Liver (tissue), 9 donors: Measurements from ENCODE around the gene ABCG8. TPM values are rescaled to one million over a fixed set of nuclear protein-coding genes. Genes with fewer than 3 reads are reported as not detected.

Experiments
- DNase-seq: peaks from one replicate; pipeline ENCODE4 v3.0.0-alpha.2; 2017; ENCODE audit warnings: low spot score
- H3K27ac ChIP-seq, 2 donors: one replicate each; pipeline ENCODE4 v1.7.0; 2013; ENCODE audit warnings: inconsistent platforms in 2 of 2, low read length in 2 of 2, control low read depth in 1 of 2, low read depth in 1 of 2, mild to moderate bottlenecking in 1 of 2
- H3K27me3 ChIP-seq, 4 donors: one replicate each; pipeline versions ENCODE4 v1.6.1 to v1.7.0; 2013; ENCODE audit warnings: low read length in 3 of 4, inconsistent platforms in 1 of 4, mild to moderate bottlenecking in 1 of 4, moderate library complexity in 1 of 4; ENCODE audit not compliant: control insufficient read depth in 4 of 4, insufficient read depth in 4 of 4
- H3K36me3 ChIP-seq, 4 donors: one replicate each; pipeline versions ENCODE4 v1.6.1 to v1.7.0; 2013; ENCODE audit warnings: low read length in 3 of 4, mild to moderate bottlenecking in 3 of 4, low read depth in 1 of 4, moderate library complexity in 1 of 4; ENCODE audit not compliant: control insufficient read depth in 4 of 4, insufficient read depth in 3 of 4
- H3K4me1 ChIP-seq, 4 donors: one replicate each; pipeline versions ENCODE4 v1.6.1 to v1.7.0; 2013; ENCODE audit warnings: low read length in 3 of 4, mild to moderate bottlenecking in 3 of 4, moderate library complexity in 1 of 4; ENCODE audit not compliant: control insufficient read depth in 4 of 4, insufficient read depth in 4 of 4
- H3K4me3 ChIP-seq, 3 donors: one replicate each; pipeline versions ENCODE4 v1.6.1 to v1.7.0; 2013; ENCODE audit warnings: low read length in 3 of 3, control low read depth in 1 of 3, low read depth in 1 of 3, mild to moderate bottlenecking in 1 of 3
- H3K9ac ChIP-seq, 2 donors: one replicate each; pipeline ENCODE4 v1.7.0; 2013; ENCODE audit warnings: low read length in 2 of 2, mild to moderate bottlenecking in 2 of 2, moderate library complexity in 2 of 2, control low read depth in 1 of 2, low read depth in 1 of 2
- H3K9me3 ChIP-seq, 4 donors: one replicate each; pipeline versions ENCODE4 v1.6.1 to v1.7.0; 2013; ENCODE audit warnings: low read length in 3 of 4; ENCODE audit not compliant: control insufficient read depth in 4 of 4
- EGR1 ChIP-seq, 2 donors: IDR thresholded peaks; 2 replicates each; pipeline ENCODE4 v1.6.1; 2016 to 2018; ENCODE audit warnings: antibody characterized with exemption in 2 of 2, low read depth in 2 of 2
- FOXA2 ChIP-seq: IDR thresholded peaks from 2 replicates; pipeline ENCODE4 v1.6.1; 2016; ENCODE audit warnings: antibody characterized with exemption
- HNF4A ChIP-seq, 2 donors: conservative IDR thresholded peaks; 2 replicates each; pipeline ENCODE4 v1.6.1; 2016; ENCODE audit warnings: antibody characterized with exemption in 2 of 2, mild to moderate bottlenecking in 2 of 2
- JUND ChIP-seq, 2 donors: IDR thresholded peaks; 2 replicates each; pipeline ENCODE4 v1.6.1; 2016; ENCODE audit warnings: antibody characterized with exemption in 2 of 2
- RAD21 ChIP-seq, 2 donors: IDR thresholded peaks; 2 replicates each; pipeline ENCODE4 v1.6.1; 2016; ENCODE audit warnings: antibody characterized with exemption in 2 of 2, mild to moderate bottlenecking in 2 of 2
- RXRA ChIP-seq, 2 donors: IDR thresholded peaks; 2 replicates each; pipeline ENCODE4 v1.6.1; 2017 to 2018; ENCODE audit warnings: antibody characterized with exemption in 2 of 2, mild to moderate bottlenecking in 1 of 2
- SP1 ChIP-seq: IDR thresholded peaks from 2 replicates; pipeline ENCODE4 v1.6.1; 2018; ENCODE audit warnings: antibody characterized with exemption, mild to moderate bottlenecking
- TAF1 ChIP-seq: conservative IDR thresholded peaks from 2 replicates; pipeline ENCODE4 v1.6.1; 2016; ENCODE audit warnings: antibody characterized with exemption, mild to moderate bottlenecking
- YY1 ChIP-seq: IDR thresholded peaks from 2 replicates; pipeline ENCODE4 v1.6.1; 2016; ENCODE audit warnings: antibody characterized with exemption, mild to moderate bottlenecking
- WGBS: extraction: QIAGEN DNeasy Blood & Tissue Kit; methylation state at CpG from one replicate; pipeline ENCODE4 v1.1.7; 2013; 5-methylcytosine and 5-hydroxymethylcytosine counted together
- polyA plus RNA-seq, 2 donors: library from polyadenylated mRNA; stranded (reverse) in 1 of 2; unstranded in 1 of 2; fragments of 200-250 nt in 1 of 2; fragments of >200 nt in 1 of 2; fragmentation: Nextera tagmentation in 1 of 2; extraction: Ambion mirVana in 1 of 2; gene quantifications; one replicate each; pipeline versions ENCODE4 v1.2.1 to v1.2.3, GENCODE V29; 2013 to 2015
- total RNA-seq, 2 donors: library from RNA; depleted of rRNA; stranded (reverse); fragments of >200 nt; gene quantifications; one replicate each; pipeline ENCODE4 v1.2.3, GENCODE V29; 2014
- TF ChIP-seq, protein P1 (sequence below): IDR thresholded peaks from 2 replicates; pipeline ENCODE4 v1.6.1; 2016; ENCODE audit warnings: antibody characterized with exemption
- TF ChIP-seq, protein P2 (sequence below): fragments of 150-350 bp; IDR thresholded peaks from 2 replicates; pipeline ENCODE4 v1.5.1; 2017; ENCODE audit warnings: improper control_type of control experiment, low read depth, low read length; ENCODE audit not compliant: missing input control
- TF ChIP-seq, protein P3 (sequence below): IDR thresholded peaks from 2 replicates; pipeline ENCODE4 v1.6.1; 2016; ENCODE audit warnings: antibody characterized with exemption
- TF ChIP-seq, protein P4 (sequence below): IDR thresholded peaks from 2 replicates; pipeline ENCODE4 v1.6.1; 2016; ENCODE audit warnings: antibody characterized with exemption
- donor health status: healthy.
- donor health status: healthy.
- donor health status: healthy.
- donor health status: healthy.
- donor health status: healthy.

Gene ABCG8
- total and polyA plus RNA-seq, 4 donors, result 16.8 to 81.2 (median 37.5) TPM

DNA sequence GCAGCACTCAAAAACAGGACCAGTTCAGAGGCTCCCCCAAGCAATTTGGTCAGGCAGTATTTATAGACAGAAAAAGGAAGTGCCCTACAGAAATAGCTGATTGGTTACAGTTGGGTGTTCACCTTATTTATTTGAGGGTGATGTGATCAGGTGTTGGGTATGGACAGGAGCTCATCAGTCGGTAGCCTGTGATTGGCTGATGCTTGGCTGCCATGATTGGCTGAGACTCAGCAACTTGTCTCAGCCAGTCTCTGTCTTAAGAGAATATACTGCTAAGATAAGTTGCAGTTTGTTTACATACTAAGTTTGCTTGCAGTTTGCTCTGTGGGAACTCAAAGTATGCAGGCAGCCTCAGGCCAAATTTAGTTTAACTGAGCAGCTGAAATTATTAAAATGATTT, 9.4 kb downstream of the ABCG8 start:
- Histone ChIP-seq H3K36me3 (peaks cover 6 to 29% (median 8%) of the 10 kb centered on the region in 4 donors), H3K27me3 (no peaks in the 10 kb centered on the region)
- WGBS, result 69% methylated on average over 1 of the region's 1 CpG

DNA sequence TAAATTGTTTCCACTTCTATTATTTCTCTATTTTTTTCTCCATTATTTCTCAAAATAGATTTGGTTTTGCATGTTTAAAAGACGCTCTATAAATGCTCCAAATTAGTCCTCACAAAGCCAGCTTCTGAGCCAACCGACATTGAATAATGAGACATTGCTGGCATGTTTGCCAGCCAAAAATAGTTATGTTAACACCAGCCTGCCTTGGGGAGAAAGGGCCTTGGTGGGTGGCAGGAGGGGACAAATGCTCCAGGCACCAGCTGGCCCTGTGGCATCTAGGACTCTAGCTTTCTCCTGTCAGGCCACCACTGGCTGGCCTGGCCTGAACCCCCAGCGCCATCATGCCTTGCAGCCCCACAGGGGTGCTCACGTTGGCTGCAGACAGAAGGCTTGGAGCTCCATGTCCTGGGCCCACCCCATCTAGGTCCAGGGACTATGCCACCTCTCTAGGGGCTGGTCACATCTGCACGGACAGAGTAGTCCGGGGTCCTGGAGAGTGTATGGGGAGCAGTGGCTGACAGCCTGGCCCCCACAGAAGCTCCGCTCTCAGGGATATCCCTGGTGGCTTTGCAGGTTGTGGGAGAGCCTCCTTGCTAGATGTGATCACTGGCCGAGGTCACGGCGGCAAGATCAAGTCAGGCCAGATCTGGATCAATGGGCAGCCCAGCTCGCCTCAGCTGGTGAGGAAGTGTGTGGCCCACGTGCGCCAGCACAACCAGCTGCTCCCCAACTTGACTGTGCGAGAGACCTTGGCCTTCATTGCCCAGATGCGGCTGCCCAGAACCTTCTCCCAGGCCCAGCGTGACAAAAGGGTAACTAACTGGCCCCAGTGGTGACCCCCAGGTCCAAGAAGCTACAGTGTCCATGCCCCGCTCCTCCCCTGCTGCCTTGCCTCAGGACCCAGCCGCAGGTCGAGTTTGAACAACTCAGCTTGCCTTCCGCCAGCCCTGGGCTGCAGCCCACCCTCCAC, 12.5 kb downstream of the ABCG8 start:
- 80% methylated on average over 20 of the region's 20 CpGs for WGBS
- Histone ChIP-seq H3K4me3 (no peak overlapping the region), H3K27me3 (no peaks in the 10 kb centered on the region), H3K27ac (peak overlapping the region in 1 of 2 donors; percentile 9), H3K9ac (no peak overlapping the region), H3K9me3 (no peaks in the 10 kb centered on the region), H3K36me3 (peaks cover 6 to 35% (median 20%) of the 10 kb centered on the region in 4 donors), H3K4me1 (peaks cover 3 to 51% (median 22%) of the 10 kb centered on the region in 4 donors)
- DNase-seq, result no peak
- TF ChIP-seq RXRA (IDR thresholded peaks at IDR 0.05), result no peak
- TF ChIP-seq, protein P1, sequence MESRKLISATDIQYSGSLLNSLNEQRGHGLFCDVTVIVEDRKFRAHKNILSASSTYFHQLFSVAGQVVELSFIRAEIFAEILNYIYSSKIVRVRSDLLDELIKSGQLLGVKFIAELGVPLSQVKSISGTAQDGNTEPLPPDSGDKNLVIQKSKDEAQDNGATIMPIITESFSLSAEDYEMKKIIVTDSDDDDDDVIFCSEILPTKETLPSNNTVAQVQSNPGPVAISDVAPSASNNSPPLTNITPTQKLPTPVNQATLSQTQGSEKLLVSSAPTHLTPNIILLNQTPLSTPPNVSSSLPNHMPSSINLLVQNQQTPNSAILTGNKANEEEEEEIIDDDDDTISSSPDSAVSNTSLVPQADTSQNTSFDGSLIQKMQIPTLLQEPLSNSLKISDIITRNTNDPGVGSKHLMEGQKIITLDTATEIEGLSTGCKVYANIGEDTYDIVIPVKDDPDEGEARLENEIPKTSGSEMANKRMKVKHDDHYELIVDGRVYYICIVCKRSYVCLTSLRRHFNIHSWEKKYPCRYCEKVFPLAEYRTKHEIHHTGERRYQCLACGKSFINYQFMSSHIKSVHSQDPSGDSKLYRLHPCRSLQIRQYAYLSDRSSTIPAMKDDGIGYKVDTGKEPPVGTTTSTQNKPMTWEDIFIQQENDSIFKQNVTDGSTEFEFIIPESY, result no peak
- TF ChIP-seq, protein P2, sequence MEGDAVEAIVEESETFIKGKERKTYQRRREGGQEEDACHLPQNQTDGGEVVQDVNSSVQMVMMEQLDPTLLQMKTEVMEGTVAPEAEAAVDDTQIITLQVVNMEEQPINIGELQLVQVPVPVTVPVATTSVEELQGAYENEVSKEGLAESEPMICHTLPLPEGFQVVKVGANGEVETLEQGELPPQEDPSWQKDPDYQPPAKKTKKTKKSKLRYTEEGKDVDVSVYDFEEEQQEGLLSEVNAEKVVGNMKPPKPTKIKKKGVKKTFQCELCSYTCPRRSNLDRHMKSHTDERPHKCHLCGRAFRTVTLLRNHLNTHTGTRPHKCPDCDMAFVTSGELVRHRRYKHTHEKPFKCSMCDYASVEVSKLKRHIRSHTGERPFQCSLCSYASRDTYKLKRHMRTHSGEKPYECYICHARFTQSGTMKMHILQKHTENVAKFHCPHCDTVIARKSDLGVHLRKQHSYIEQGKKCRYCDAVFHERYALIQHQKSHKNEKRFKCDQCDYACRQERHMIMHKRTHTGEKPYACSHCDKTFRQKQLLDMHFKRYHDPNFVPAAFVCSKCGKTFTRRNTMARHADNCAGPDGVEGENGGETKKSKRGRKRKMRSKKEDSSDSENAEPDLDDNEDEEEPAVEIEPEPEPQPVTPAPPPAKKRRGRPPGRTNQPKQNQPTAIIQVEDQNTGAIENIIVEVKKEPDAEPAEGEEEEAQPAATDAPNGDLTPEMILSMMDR, result no peak
- no peak for TF ChIP-seq SP1
- TF ChIP-seq EGR1 (IDR thresholded peaks at IDR 0.05; ENCODE audit: low read depth in 2 of 2), result no peak
- TF ChIP-seq JUND (IDR thresholded peaks at IDR 0.05), result no peak
- TF ChIP-seq, protein P3, sequence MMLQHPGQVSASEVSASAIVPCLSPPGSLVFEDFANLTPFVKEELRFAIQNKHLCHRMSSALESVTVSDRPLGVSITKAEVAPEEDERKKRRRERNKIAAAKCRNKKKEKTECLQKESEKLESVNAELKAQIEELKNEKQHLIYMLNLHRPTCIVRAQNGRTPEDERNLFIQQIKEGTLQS, result no peak
- TF ChIP-seq, protein P4, sequence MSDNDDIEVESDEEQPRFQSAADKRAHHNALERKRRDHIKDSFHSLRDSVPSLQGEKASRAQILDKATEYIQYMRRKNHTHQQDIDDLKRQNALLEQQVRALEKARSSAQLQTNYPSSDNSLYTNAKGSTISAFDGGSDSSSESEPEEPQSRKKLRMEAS, result no peak
- TF ChIP-seq RAD21 (IDR thresholded peaks at IDR 0.05), result no peak
- TF ChIP-seq FOXA2, result no peak
- no peak for TF ChIP-seq HNF4A (conservative IDR thresholded peaks at IDR 0.05)
- no peak for TF ChIP-seq TAF1

More for the DNA sequence above, 9.4 kb downstream of the ABCG8 start:
- no peak overlapping the region for H3K4me3 ChIP-seq
- no peak overlapping the region for H3K9ac ChIP-seq
- peak overlapping the region; percentile 7 to 72 for H3K27ac ChIP-seq
- peaks cover 6 to 74% (median 44%) of the 10 kb centered on the region in 4 donors for H3K4me1 ChIP-seq
- H3K9me3 ChIP-seq, result no peaks in the 10 kb centered on the region
- TF ChIP-seq, protein P2, result no peak
- TF ChIP-seq YY1, result no peak
- TF ChIP-seq RXRA (IDR thresholded peaks at IDR 0.05), result no peak
- no peak for TF ChIP-seq JUND (IDR thresholded peaks at IDR 0.05)
- no peak for TF ChIP-seq FOXA2
- DNase-seq, result no peak
